Measurements from ENCODE around the gene EDC3.
"Not testable (repeated sequence)": the region's sequence is repeated elsewhere in the genome, so short reads cannot be mapped to it uniquely, and the experiment has no call there.

EDC3 gene

DNA sequence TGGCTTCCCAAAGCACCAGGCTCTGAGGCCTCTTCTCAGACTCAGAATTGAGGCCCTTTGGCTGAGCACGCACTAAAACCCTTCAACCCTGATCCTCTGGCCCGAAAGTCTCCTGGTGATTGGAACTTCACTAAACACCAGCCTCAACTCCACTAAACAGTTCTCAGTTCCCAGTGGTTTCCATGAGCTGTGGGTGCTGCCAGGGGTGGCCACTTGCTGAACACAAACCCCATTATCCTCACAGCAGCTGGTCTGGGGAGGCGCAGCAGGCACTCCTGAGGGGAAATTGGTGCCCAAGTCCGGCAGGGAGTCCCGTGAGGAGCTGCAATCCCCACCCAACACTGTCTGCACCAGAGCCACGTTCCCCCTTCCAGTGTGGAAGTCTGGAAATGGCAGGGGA lies 84.0 kb downstream of the EDC3 start:
- no peak for DNase-seq (ENCODE audit: low spot score)
- no peak for FAIRE-seq

- FAIRE-seq (no peak), DNase-seq (ENCODE audit: low spot score) (no peak)
Observed at GRCh38 chr15:74611341-74611740, 84.5 kb downstream of the EDC3 start.

- DNase-seq (ENCODE audit: low spot score) (no peak), FAIRE-seq (no peak)
Observed at GRCh38 chr15:74610302-74610951, 85.4 kb downstream of the EDC3 start.

DNA sequence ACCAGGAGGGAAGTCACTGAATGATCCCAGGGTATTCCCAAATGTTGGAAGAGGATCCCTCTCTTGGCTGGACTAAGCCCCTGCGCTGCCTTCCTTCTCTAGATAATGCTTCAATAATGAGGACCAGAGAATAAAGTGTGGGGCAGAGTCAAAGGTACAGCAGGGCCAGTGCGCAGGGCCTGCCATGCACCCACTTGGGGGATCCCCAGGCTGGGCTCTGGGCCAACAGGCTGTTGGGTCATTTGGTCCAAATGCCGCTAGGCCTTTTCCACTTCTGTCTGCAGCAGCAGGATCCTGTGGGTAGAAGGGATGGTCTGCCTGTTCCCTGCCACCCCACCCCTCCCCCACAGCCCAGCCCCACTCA lies 85.9 kb downstream of the EDC3 start:
- FAIRE-seq (no peak), DNase-seq (ENCODE audit: low spot score) (no peak)

DNA sequence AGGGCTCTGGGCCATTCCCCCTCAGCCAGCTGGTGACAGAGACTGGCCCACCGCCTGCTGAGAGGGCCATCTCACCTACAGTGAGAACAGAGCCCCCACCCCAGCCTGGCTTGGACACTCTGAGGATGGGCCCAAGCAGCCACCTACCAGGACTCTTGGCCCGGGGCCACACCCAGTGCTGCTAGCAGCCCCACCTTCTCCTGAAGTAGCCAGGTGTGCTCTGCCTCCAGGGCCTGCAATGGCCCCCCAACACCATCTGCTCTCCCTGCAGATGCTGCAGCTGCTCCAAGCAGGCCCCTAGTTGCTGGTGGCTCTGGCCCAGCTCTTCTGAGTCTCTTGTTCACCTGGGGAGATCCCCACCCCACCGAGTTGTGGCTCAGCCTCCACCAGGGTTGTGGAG lies 87.0 kb downstream of the EDC3 start:
- FAIRE-seq (no peak), DNase-seq (ENCODE audit: low spot score) (no peak)

DNA sequence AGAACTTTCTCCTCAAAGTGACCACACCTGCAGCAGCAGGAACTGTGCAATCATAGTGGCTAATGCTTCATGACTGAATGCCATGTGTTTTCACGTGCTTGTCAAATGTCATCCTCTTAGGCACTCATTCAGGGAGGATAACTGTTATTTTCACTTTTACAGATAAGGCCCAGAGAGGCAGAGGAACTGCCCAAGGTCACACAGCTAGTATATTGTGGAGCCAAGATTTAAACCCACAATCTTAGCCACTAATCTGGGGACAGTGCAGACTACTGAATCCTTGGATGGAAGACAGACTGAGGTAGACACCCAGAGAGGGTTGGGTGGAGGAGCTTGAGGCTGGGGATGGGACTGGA lies 90.1 kb downstream of the EDC3 start:
- no peak for DNase-seq (ENCODE audit: low spot score)
- FAIRE-seq = no peak

GRCh38 chr15:74604983-74605794 lies 90.6 kb downstream of the EDC3 start:
- no peak for FAIRE-seq

DNA sequence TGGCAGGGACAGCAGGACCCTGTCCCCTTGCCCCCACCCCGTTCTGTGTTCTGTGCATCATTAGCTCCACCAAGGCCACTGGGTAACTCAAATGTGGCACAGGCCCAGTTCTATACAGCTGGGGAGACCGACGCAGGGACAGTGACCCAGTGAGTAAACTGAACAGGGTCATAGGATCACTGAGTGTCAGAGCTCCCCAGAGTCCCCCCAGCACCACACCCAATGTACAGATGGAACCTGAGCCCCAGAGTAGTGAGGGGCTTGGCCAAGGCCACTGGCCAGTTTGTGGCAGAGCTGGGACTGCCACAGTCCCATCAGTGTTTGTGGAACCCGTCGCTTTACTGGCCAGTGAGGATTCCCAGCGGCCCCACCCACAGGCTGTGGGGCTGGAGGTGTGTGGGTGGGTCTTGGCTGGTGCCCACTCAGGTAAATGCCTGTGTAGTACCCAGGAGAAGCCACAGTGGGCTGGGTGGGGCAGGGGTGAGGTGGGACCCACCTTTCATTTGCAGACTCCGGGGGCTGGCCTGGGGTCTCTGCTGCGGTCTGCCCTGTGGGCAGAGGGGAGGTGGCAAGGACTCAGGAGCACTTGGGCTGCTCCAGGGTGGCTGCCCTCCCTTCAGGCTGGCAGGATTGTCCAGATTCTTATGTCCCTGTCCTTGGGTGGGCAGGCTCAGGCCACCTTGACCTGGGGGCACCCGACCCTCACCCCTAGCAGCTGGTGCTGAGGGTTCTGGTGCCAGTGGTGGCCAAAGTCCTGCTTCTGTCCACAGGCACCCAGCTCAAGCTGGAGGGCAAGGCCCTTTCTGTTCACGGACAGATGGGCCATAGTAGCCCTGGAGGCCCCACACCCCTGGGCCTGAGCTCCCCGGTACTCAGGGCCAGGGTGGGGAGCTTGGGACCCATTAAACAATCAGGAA lies 91.8 kb downstream of the EDC3 start:
- FAIRE-seq = no peak
- DNase-seq (ENCODE audit: low spot score) = no peak

More at GRCh38 chr15:74604983-74605794, 90.6 kb downstream of the EDC3 start:
- no peak for DNase-seq (ENCODE audit: low spot score)

- FAIRE-seq (no peak), DNase-seq (ENCODE audit: low spot score) (no peak)
Observed at GRCh38 chr15:74603026-74603788, 92.6 kb downstream of the EDC3 start.

- no peak for FAIRE-seq
Observed at GRCh38 chr15:74599156-74599555, 96.7 kb downstream of the EDC3 start.

DNA sequence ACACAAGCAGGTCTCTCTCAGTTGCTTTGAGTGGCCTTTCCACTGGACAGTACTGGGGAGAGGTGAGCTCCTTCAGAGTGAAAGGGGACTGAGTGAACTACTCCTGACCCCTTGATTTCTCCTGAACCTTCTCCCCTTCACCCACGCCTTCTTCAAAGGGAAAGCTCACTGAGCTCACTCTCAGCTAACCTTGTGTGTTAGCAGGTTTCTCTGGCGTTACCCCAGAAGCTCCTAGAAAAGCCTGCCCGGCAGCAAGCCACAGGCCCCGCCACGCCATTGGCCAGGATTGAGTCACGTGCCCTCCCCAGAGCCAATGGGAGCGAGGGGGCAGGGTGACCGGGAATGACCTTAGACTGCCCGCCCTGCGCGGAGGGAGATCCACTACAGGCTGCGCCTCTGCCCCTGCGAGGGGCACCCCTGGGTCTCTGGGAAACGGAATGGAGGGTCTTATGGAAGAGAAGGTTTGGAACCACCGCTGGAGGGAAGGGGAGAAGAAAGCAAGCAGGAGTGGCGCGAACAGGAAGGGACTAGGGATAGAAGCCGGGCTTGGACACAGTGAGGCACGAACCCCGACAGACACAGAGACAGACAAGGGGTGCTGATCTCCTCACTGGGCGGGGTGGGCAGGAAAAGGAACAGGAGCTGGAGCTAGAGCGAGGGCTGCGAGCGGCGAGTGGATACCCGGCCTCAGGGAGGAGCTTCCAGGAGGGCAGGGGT lies 97.5 kb downstream of the EDC3 start:
- DNase-seq (ENCODE audit: low spot score) = peak; percentile 51
- FAIRE-seq = no peak

More at GRCh38 chr15:74599156-74599555, 96.7 kb downstream of the EDC3 start:
- no peak for DNase-seq (ENCODE audit: low spot score)

- FAIRE-seq; DNase-seq (ENCODE audit: low spot score): not testable (repeated sequence)
Observed at GRCh38 chr15:74597146-74597705, 98.6 kb downstream of the EDC3 start.

GRCh38 chr15:74596736-74597135 lies 99.1 kb downstream of the EDC3 start:
- FAIRE-seq; DNase-seq (ENCODE audit: low spot score): not testable (repeated sequence)

DNA sequence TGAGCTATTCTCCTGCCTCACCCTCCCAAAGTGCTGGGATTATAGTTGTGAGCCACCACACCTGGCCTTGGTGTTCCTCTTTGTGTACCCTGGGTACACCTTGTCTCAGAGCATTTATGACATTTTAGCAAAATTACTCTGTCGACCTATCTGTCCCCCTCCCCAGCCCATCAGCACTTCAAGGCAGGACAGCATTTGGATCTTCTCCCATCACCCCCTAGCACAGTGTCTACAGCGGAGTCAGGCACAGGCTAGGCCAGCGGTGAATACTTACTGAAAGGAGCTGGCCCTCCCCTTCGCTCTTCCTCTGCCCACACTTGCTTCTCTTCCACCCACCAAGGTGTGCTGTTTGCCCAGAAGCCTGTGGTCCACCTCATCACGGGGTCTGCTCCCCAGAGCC lies 100.6 kb downstream of the EDC3 start:
- no peak for DNase-seq (ENCODE audit: low spot score)
- FAIRE-seq = no peak

DNA sequence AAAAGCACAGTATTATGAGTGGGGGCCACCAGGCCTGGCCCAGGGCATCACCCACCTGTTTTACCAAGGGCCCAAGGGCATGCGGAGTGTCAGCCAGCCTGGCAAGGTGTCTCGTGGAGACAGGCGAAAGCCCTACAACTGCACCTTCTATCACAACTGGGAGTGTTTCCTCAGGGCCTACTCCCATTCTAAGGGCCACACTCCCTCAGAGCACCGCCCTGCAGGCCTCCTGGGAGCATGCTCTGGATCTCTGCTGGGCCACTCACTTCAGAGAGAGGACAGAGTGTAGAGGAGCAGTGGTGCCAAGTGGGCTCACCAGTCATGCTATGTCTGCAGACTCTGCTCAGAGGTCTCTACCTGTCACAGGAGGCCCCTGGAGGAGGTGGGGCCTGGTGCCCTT lies 101.4 kb downstream of the EDC3 start:
- FAIRE-seq (no peak), DNase-seq (ENCODE audit: low spot score) (no peak)

- FAIRE-seq (no peak), DNase-seq (ENCODE audit: low spot score) (no peak)
Observed at GRCh38 chr15:74593122-74593521, 102.7 kb downstream of the EDC3 start.

DNA sequence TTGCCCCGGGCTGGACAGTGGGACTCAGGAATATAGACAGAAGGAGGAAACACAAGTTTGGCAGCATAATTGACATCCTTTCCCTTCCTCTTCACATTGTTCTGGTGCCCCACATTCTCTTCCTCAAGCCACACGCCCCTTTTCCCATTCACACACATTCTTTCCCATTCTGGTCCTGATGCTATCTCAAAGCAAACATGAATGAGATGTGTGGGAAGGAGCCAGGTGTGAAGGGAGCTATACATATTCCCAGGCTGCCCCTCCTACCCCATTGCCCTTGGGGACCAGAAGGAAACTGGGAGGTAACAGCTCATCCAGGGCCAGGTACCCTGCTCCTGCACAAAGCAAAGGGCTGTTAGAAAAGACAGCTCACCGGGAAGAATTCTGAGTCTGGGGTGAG lies 103.6 kb downstream of the EDC3 start:
- DNase-seq (ENCODE audit: low spot score) = no peak
- FAIRE-seq = no peak

DNA sequence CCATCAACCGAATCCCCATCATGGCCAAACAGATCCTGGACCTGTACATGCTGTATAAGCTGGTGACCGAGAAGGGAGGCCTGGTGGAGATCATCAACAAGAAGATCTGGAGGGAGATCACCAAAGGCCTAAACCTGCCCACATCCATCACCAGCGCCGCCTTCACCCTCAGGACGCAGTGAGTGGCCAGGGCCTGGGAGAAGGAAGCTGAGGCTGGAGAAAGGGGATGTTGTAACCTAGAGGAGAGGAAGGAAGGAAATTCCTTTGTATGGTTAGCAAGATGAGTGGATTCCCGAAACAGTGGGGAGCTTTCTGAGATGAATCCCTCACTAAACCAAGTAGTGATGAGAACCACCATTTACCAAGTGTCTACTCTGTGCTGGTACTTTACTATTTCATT lies 106.0 kb downstream of the EDC3 start:
- FAIRE-seq = no peak

DNA sequence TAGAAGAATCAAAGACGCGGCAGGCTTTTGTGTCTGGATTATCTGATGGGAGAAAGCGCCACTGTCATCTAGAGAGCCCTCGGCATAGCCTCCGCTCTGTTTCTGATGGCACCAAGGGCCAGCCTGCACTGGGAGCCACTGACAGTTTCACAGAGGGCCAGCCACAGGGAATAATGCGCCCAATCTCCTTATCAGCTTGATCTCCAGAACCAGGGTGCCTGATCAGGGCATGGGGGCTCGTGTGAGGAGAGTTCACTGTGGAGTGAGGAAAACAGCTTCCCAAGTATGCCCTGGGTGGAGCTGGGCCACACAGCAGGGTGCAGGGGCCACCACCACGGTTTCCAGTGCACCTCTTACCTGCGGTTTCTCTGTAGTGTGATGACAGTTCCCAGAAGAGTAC lies 110.0 kb downstream of the EDC3 start:
- FAIRE-seq (no peak), DNase-seq (ENCODE audit: low spot score) (no peak)

More for the DNA sequence above, 106.0 kb downstream of the EDC3 start:
- no peak for DNase-seq (ENCODE audit: low spot score)

GRCh38 chr15:74585191-74585590 lies 110.6 kb downstream of the EDC3 start:
- DNase-seq (ENCODE audit: low spot score) (no peak), FAIRE-seq (no peak)
